GM20000 (cell line): Measurements from ENCODE around the gene ATMIN.
A peak's percentile ranks its signal among the peaks of the same experiment; 100 is the strongest.

Experiments
- DNase-seq: peaks from one replicate; pipeline ENCODE4 v3.0.0; 2012; ENCODE audit warnings: low spot score
- CTCF ChIP-seq: IDR thresholded peaks from 2 replicates; pipeline ENCODE4 v1.5.1; 2012; ENCODE audit warnings: mild to moderate bottlenecking, control low read depth; ENCODE audit errors: extremely low read depth, missing control alignments

ATMIN gene

GRCh38 chr16:81006211-81006812, 29.3 kb upstream of the ATMIN start:
- no peak for TF ChIP-seq CTCF
- peak; percentile 58 for DNase-seq

- peak; percentile 91 for DNase-seq
- TF ChIP-seq CTCF, result no peak
Measured at GRCh38 chr16:81006813-81007695, 28.6 kb upstream of the ATMIN start, which contains the start of the genes CENPN and CMC2. TSS of gene CENPN (plus strand) at chr16:81007214. CDS start at chr16:81011940, 4,726 bp downstream. TSS of gene CMC2 (minus strand) at chr16:81006885. CDS start at chr16:80997394, 9,491 bp downstream.

GRCh38 chr16:81008505-81008789, 27.2 kb upstream of the ATMIN start:
- no peak for DNase-seq
- no peak for TF ChIP-seq CTCF

- TF ChIP-seq CTCF, result no peak
- no peak for DNase-seq
Measured at GRCh38 chr16:81012974-81013373, 22.7 kb upstream of the ATMIN start.

- no peak for TF ChIP-seq CTCF
Measured at GRCh38 chr16:81014672-81015071, 21.0 kb upstream of the ATMIN start.

GRCh38 chr16:81018496-81018895, 17.1 kb upstream of the ATMIN start:
- TF ChIP-seq CTCF, result no peak
- DNase-seq, result no peak

More at GRCh38 chr16:81014672-81015071, 21.0 kb upstream of the ATMIN start:
- DNase-seq, result no peak

GRCh38 chr16:81026429-81026828, 9.2 kb upstream of the ATMIN start:
- DNase-seq, result no peak
- TF ChIP-seq CTCF, result no peak
